Measurements from ENCODE around the gene NUBP1.

The NUBP1 gene

DNA sequence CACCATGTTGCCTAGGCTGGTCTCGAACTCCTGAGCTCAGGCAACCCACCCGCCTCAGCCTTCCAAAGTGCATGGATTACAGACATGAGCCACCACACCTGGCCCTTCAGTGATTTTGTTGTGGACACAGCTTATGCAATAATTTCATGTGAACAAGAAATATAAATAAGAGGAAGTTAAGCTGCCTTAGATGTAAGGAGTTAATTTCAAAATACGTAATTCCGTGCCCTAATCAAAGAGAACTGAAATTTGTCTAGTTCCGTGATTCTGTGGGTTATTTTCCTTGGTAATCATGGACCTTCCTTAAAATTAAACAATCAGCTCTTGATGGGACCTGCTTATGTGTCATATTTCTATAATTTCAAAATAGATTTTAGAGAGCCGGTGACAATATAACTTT, 63.1 kb downstream of the NUBP1 start:
- DNase-seq (ENCODE audit: low read depth, low spot score): no peak

- no peak for DNase-seq (ENCODE audit: low read depth, low spot score)
These were observed 64.6 kb downstream of the NUBP1 start for GRCh38 chr16:10808218-10808617.

DNA sequence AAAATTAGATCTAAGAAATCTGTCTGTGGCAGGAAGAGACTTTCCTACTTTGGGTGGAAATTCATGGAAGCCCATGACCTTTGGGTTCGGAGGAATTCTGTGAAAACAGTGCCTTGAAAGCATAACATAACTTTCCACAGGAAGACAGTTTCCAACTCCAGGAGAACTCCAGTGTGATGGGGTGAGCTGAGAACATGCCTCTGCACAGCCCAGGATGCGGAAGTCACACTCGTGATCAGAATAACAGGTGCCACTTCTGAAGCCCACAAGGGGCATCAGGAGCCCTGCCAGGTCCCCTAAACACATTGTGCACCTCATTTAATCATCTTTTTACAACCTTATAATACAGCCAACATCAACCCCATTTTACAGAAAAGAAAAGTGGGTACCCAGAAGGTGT, 65.2 kb downstream of the NUBP1 start:
- DNase-seq (ENCODE audit: low read depth, low spot score): no peak

- DNase-seq (ENCODE audit: low read depth, low spot score): no peak
These were observed 66.1 kb downstream of the NUBP1 start for GRCh38 chr16:10809706-10810105.

- no peak for DNase-seq (ENCODE audit: low read depth, low spot score)
These were observed 68.9 kb downstream of the NUBP1 start for GRCh38 chr16:10812312-10813098.

GRCh38 chr16:10813099-10813455, 69.4 kb downstream of the NUBP1 start:
- DNase-seq (ENCODE audit: low read depth, low spot score): no peak

DNA sequence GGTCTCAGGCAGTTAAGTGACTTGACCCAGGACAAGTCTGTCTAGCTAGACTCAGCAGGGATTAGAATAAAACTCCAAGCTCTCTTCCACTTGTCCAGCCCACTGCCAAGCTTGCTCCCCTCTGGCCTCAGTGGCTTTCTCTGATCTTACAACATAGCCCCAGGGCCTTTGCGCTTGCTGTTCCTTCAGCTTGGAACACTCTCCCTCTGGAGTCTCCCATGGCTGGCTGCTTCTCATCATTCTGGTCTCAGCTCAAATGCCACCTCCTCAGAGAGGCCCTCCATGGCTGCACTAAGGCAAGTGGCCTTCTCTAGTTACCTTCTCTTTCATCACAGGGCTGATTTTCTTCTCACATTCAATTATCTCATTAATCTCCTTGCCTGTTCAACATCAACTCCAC, 73.9 kb downstream of the NUBP1 start:
- DNase-seq (ENCODE audit: low read depth, low spot score): no peak

GRCh38 chr16:10817963-10818941, 74.6 kb downstream of the NUBP1 start, which contains the start of gene TVP23A:
Gene TVP23A (minus strand): TSS chr16:10818794. CDS start chr16:10818493, 301 bp downstream.
- no peak for DNase-seq (ENCODE audit: low read depth, low spot score)

Measured in activated naive CD8-positive, alpha-beta T cell treated with anti-CD3 and anti-CD28 coated beads, Interleukin-2, amount 50 U/mL, for 16 hours (primary cell).